Ishikawa (cell line): ENCODE results near the gene ENPP1.

Experiments used
- CEBPB ChIP-seq: IDR thresholded peaks from 2 replicates; pipeline ENCODE4 v1.6.1; 2012
- CREB1 ChIP-seq: IDR thresholded peaks from 2 replicates; pipeline ENCODE4 v1.6.1; 2012; ENCODE audit warnings: low read depth
- EGR1 ChIP-seq: IDR thresholded peaks from 2 replicates; pipeline ENCODE4 v1.6.1; 2012
- EP300 ChIP-seq: IDR thresholded peaks from 2 replicates; pipeline ENCODE4 v1.6.1; 2012; ENCODE audit warnings: borderline replicate concordance
- FOXM1 ChIP-seq: IDR thresholded peaks from 2 replicates; pipeline ENCODE4 v1.6.1; 2012; ENCODE audit warnings: low read depth, borderline replicate concordance
- NFIC ChIP-seq: IDR thresholded peaks from 2 replicates; pipeline ENCODE4 v1.6.1; 2012
- RAD21 ChIP-seq: IDR thresholded peaks from 2 replicates; pipeline ENCODE4 v1.6.1; 2012; ENCODE audit warnings: low read depth
- TAF1 ChIP-seq: IDR thresholded peaks from 2 replicates; pipeline ENCODE4 v1.6.1; 2012; ENCODE audit warnings: low read depth, mild to moderate bottlenecking
- TCF12 ChIP-seq: IDR thresholded peaks from 2 replicates; pipeline ENCODE4 v1.6.1; 2012; ENCODE audit warnings: low read depth
- TEAD4 ChIP-seq: IDR thresholded peaks from 2 replicates; pipeline ENCODE4 v1.6.1; 2012
- YY1 ChIP-seq: IDR thresholded peaks from 2 replicates; pipeline ENCODE4 v1.6.1; 2012; ENCODE audit warnings: low read depth
- ZBTB7A ChIP-seq: IDR thresholded peaks from 2 replicates; pipeline ENCODE4 v1.6.1; 2012; ENCODE audit warnings: low read depth
- TF ChIP-seq, protein P1 (sequence below): IDR thresholded peaks from 2 replicates; pipeline ENCODE4 v1.6.1; 2012; ENCODE audit warnings: low read depth, mild to moderate bottlenecking
- TF ChIP-seq, protein P2 (sequence below): IDR thresholded peaks from 2 replicates; pipeline ENCODE4 v1.6.1; 2012
- TF ChIP-seq, protein P3 (sequence below): IDR thresholded peaks from 2 replicates; pipeline ENCODE4 v1.6.1; 2012

The ENPP1 gene

DNA sequence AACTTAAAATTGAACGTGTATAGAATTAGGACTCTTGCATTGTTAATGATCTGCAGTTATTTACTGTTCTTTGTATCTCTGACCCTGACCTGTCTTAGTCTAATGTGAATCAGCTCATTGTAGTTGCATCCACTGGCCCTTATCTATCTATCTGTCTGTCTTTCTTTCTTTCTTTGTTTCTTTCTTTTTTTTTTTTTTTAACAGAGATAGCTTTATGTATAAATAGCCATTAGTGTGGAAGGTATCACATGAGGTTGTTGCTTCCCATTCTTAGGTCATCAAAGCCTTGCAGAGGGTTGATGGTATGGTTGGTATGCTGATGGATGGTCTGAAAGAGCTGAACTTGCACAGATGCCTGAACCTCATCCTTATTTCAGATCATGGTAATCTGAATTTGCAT lies 59.9 kb downstream of the ENPP1 start:
- TF ChIP-seq TAF1 (no peak), ZBTB7A (no peak), CREB1 (no peak), EP300 (no peak), NFIC (no peak), TCF12 (no peak), YY1 (no peak), RAD21 (no peak), EGR1 (no peak), CEBPB (no peak), TEAD4 (no peak), FOXM1 (no peak)
- TF ChIP-seq, protein P1, sequence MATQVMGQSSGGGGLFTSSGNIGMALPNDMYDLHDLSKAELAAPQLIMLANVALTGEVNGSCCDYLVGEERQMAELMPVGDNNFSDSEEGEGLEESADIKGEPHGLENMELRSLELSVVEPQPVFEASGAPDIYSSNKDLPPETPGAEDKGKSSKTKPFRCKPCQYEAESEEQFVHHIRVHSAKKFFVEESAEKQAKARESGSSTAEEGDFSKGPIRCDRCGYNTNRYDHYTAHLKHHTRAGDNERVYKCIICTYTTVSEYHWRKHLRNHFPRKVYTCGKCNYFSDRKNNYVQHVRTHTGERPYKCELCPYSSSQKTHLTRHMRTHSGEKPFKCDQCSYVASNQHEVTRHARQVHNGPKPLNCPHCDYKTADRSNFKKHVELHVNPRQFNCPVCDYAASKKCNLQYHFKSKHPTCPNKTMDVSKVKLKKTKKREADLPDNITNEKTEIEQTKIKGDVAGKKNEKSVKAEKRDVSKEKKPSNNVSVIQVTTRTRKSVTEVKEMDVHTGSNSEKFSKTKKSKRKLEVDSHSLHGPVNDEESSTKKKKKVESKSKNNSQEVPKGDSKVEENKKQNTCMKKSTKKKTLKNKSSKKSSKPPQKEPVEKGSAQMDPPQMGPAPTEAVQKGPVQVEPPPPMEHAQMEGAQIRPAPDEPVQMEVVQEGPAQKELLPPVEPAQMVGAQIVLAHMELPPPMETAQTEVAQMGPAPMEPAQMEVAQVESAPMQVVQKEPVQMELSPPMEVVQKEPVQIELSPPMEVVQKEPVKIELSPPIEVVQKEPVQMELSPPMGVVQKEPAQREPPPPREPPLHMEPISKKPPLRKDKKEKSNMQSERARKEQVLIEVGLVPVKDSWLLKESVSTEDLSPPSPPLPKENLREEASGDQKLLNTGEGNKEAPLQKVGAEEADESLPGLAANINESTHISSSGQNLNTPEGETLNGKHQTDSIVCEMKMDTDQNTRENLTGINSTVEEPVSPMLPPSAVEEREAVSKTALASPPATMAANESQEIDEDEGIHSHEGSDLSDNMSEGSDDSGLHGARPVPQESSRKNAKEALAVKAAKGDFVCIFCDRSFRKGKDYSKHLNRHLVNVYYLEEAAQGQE = no peak
- TF ChIP-seq, protein P2, sequence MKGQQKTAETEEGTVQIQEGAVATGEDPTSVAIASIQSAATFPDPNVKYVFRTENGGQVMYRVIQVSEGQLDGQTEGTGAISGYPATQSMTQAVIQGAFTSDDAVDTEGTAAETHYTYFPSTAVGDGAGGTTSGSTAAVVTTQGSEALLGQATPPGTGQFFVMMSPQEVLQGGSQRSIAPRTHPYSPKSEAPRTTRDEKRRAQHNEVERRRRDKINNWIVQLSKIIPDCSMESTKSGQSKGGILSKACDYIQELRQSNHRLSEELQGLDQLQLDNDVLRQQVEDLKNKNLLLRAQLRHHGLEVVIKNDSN = no peak
- TF ChIP-seq, protein P3, sequence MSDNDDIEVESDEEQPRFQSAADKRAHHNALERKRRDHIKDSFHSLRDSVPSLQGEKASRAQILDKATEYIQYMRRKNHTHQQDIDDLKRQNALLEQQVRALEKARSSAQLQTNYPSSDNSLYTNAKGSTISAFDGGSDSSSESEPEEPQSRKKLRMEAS = no peak

DNA sequence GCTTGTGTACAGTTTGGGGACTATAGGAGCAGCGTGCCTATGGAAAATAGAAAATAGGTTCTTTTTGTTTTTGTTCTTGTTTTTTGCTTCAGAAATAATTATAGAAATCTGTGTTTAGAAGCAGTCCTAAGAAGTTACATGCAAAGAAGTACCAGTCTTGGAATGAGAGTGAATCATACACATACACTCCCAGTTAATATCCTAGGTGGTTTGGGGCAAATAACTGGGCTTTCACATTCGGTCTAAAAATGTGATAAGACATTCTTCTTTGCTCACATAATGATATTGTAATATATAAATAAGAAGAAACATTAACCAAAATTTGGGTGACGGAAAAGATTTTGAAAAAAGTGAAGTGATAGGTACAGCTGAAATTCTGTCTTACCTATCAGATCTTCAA lies 61.0 kb downstream of the ENPP1 start:
- TF ChIP-seq EP300 = no peak
- TF ChIP-seq CEBPB = no peak
- TF ChIP-seq RAD21 = no peak
- TF ChIP-seq CREB1 = no peak
- no peak for TF ChIP-seq YY1
- TF ChIP-seq EGR1 = no peak
- no peak for TF ChIP-seq TEAD4
- no peak for TF ChIP-seq TAF1
- TF ChIP-seq FOXM1 = no peak
- TF ChIP-seq, protein P2 = no peak
- TF ChIP-seq, protein P1 = no peak

DNA sequence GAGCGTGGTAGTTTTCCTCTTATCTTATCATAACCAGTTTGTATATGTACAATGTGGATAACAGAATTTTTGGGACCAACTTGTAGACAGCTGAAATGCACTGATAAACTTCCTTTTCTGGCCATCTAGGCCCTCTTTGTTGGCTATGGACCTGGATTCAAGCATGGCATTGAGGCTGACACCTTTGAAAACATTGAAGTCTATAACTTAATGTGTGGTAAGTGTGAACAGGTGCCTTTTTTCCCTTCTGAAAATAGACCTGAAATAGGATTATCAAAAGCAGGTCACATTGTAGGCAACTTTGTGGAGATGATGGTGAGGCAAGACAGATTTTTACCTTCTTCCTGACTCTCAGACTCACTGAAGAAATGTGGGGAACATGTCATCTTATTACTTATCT lies 67.8 kb downstream of the ENPP1 start:
- TF ChIP-seq ZBTB7A (no peak), EGR1 (no peak), TCF12 (no peak), EP300 (no peak), TEAD4 (no peak), YY1 (no peak), CEBPB (no peak), FOXM1 (no peak), CREB1 (no peak), NFIC (no peak), TAF1 (no peak), RAD21 (no peak)
- TF ChIP-seq, protein P3 = no peak
- TF ChIP-seq, protein P2 = no peak
- TF ChIP-seq, protein P1 = no peak

DNA sequence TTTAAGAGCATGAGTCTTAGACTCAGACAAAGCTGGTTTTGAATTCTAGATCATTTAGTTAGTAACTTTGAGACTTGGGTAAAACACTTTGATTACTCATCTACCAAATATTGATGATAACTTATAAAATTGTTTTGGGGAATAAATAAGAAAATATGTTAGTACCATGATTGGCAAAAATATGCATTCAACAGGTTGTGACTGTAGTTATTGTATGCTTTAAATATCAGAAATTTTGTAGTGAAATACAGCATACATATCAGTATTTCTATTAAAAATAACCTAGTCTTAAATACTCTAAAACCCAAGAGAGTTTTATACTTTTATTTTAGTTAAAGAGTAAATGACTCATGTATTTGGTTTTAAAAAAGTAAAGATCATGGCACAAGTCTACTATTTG lies 68.7 kb downstream of the ENPP1 start:
- TF ChIP-seq TCF12 (no peak), TEAD4 (no peak), RAD21 (no peak), YY1 (no peak), FOXM1 (no peak), TAF1 (no peak)
- TF ChIP-seq, protein P2 = no peak
- TF ChIP-seq, protein P1 = no peak
